RWPE2 (cell line): ENCODE results near the gene CDH19.
A peak's percentile ranks its signal among the peaks of the same experiment; 100 is the strongest.

Experiments
- ATAC-seq: fragments of 200-7000 bp; cut with Tn5 transposase; 3 replicates; pipeline ENCODE4 v1.9.1; 2021; ENCODE audit warnings: low read depth
- DNase-seq: peaks from one replicate; pipeline ENCODE4 v3.0.0-alpha.2; 2020; ENCODE audit warnings: low spot score
- H3K27ac ChIP-seq: fragments of 450-650 bp; 2 replicates; pipeline ENCODE4 v1.5.1; 2017; ENCODE audit warnings: mild to moderate bottlenecking; ENCODE audit not compliant: poor library complexity, severe bottlenecking
- H3K27me3 ChIP-seq: fragments of 250-450 bp; sonication (Bioruptor Pico); 2 replicates; pipeline ENCODE4 v1.5.1; 2021; ENCODE audit warnings: mild to moderate bottlenecking, moderate library complexity; ENCODE audit not compliant: insufficient read depth, poor library complexity, severe bottlenecking
- H3K36me3 ChIP-seq: fragments of 250-450 bp; sonication (Bioruptor Pico); 2 replicates; pipeline ENCODE4 v1.5.1; 2020; ENCODE audit warnings: low read depth, mild to moderate bottlenecking, moderate library complexity
- H3K4me1 ChIP-seq: fragments of 250-450 bp; sonication (Bioruptor Pico); 2 replicates; pipeline ENCODE4 v1.5.1; 2021; ENCODE audit warnings: mild to moderate bottlenecking, moderate library complexity; ENCODE audit not compliant: insufficient read depth, poor library complexity, severe bottlenecking
- H3K4me3 ChIP-seq: fragments of 250-450 bp; sonication (Bioruptor Pico); 2 replicates; pipeline ENCODE4 v1.5.1; 2021; ENCODE audit warnings: mild to moderate bottlenecking, moderate library complexity; ENCODE audit not compliant: severe bottlenecking
- H3K9me3 ChIP-seq: fragments of 250-450 bp; sonication (Bioruptor Pico); 2 replicates; pipeline ENCODE4 v1.5.1; 2021; ENCODE audit warnings: mild to moderate bottlenecking, moderate library complexity; ENCODE audit not compliant: severe bottlenecking
- TF ChIP-seq, protein P1 (sequence below): fragments of 450-650 bp; IDR thresholded peaks from one replicate; pipeline ENCODE4 v1.5.1; 2017; ENCODE audit warnings: mild to moderate bottlenecking, moderate library complexity; ENCODE audit not compliant: poor library complexity, severe bottlenecking

The CDH19 gene

DNA sequence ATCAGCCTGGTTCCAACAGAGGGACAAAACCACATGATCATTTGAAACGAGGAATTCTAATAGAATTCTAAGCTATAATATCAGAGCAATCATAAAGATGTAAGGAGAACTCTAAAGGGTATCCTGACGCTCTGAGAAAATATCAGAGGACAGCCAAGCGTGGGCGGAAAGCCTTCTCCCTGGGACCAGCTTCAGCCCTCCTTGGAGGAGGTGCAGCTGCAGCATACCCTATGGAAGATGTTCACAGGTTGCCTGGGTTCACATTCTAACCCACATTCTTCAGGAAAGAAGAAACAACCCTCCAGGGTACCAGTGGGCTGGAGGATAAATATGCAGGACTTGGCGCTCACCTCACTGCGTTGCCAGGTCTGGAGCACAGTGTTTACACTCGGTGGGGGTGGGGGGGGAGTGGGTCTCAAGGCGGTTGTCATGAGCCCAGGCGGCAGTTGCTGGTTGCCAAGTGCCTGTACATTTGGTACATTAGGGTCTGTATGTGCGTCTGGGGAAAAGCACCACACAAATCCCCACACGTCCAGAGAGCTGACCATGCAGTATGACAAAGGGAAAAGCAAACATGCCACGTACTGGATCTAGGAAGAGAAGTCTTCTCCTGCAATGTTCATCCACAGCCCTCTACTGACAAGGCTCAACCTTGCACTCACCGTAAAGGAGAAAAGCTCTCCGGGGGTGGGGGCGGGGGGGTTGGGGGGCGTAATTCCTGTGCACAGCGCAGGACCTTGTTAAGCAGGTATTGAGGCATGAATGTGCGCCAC lies 80.5 kb downstream of the CDH19 start:
- no peaks in the 10 kb centered on the region for H3K36me3 ChIP-seq

DNA sequence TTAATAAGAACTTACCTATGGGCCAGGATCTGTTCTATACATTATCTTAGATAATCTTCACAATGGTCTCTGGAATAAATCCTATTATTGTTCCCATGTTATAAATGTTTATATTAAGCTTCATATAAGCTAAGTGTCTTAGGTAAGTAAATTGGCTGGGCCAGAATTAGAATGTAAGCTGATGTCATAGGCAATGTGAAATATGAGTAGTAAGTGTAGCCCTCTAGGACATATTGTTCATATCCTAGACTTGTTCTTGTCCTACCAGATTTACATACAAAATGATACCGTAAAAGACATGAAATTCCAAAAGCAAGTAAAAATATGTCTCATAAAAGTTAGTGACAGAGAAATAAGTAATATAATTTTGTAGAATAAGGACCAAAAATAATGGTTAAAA lies 89.9 kb downstream of the CDH19 start:
- H3K36me3 ChIP-seq, result no peaks in the 10 kb centered on the region
- ATAC-seq (no peak), DNase-seq (no peak)
- H3K9me3 ChIP-seq, result no peaks in the 10 kb centered on the region
- no peak overlapping the region for H3K4me3 ChIP-seq
- no peak overlapping the region for H3K27ac ChIP-seq
- H3K4me1 ChIP-seq, result peaks cover 38% of the 10 kb centered on the region
- no peaks in the 10 kb centered on the region for H3K27me3 ChIP-seq
- TF ChIP-seq, protein P1, sequence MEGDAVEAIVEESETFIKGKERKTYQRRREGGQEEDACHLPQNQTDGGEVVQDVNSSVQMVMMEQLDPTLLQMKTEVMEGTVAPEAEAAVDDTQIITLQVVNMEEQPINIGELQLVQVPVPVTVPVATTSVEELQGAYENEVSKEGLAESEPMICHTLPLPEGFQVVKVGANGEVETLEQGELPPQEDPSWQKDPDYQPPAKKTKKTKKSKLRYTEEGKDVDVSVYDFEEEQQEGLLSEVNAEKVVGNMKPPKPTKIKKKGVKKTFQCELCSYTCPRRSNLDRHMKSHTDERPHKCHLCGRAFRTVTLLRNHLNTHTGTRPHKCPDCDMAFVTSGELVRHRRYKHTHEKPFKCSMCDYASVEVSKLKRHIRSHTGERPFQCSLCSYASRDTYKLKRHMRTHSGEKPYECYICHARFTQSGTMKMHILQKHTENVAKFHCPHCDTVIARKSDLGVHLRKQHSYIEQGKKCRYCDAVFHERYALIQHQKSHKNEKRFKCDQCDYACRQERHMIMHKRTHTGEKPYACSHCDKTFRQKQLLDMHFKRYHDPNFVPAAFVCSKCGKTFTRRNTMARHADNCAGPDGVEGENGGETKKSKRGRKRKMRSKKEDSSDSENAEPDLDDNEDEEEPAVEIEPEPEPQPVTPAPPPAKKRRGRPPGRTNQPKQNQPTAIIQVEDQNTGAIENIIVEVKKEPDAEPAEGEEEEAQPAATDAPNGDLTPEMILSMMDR, result no peak

More for the DNA sequence above, 80.5 kb downstream of the CDH19 start:
- Histone ChIP-seq H3K4me1 (peaks cover 3% of the 10 kb centered on the region), H3K4me3 (no peak overlapping the region), H3K27ac (no peak overlapping the region), H3K9me3 (no peaks in the 10 kb centered on the region), H3K27me3 (no peaks in the 10 kb centered on the region)
- ATAC-seq, result no peak
- TF ChIP-seq, protein P1, result no peak
- no peak for DNase-seq

DNA sequence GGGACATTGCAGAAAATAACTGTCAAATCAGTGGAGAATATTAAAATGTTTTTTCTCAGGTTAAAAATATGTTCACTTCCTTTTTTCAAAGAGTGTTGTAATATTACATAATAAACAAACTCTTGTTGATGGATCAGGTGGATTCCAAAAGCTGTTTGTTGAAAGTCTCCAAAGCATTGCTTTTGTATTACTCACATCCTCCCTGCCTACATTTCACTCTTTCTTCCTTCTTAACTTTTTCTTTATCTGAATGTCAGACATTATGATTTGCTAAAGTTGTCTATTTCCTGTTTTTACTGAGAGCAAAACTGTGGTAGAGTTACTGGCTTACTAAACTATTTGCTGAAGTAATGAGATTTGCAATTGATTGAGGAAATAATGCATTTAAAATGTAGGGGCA lies 92.1 kb downstream of the CDH19 start:
- Histone ChIP-seq H3K9me3 (no peaks in the 10 kb centered on the region), H3K27ac (peak overlapping the region; percentile 75), H3K4me3 (no peak overlapping the region), H3K27me3 (no peaks in the 10 kb centered on the region), H3K36me3 (no peaks in the 10 kb centered on the region), H3K4me1 (peaks cover 38% of the 10 kb centered on the region)
- ATAC-seq (peak; percentile 75), DNase-seq (no peak)
- TF ChIP-seq, protein P1, result no peak

DNA sequence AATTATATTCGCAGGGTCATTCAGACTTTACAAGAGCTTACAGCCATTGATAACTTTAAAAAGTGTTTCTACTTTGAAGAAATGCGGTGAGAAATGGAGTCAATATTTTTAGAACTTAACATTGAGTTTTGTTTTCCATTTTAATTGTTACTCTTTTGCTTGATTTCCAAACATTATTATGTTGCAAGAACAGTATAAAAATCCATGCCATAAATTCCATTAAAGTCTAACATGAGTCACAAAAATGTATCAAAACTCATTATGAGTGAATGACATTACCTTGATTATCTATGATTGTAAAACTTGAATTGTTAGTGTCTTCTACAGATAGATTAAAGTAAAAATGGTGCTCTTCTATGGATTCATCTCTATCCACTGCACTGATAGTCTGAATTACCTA lies 92.6 kb downstream of the CDH19 start:
- no peak for ATAC-seq
- peak overlapping the region; percentile 75 for H3K27ac ChIP-seq

More for the DNA sequence above, 92.6 kb downstream of the CDH19 start:
- no peak for DNase-seq
- Histone ChIP-seq H3K9me3 (no peaks in the 10 kb centered on the region), H3K4me1 (peaks cover 38% of the 10 kb centered on the region), H3K36me3 (no peaks in the 10 kb centered on the region), H3K4me3 (no peak overlapping the region), H3K27me3 (no peaks in the 10 kb centered on the region)
- TF ChIP-seq, protein P1, result no peak
